HG02642 (cell line): ENCODE results near the gene MAEA.
A peak's percentile ranks its signal among the peaks of the same experiment; 100 is the strongest.

ENCODE experiments used
- ATAC-seq: cut with Tn5 transposase; IDR thresholded peaks from one replicate; pipeline ENCODE4 v1.9.1; 2021; ENCODE audit warnings: mild to moderate bottlenecking; ENCODE audit not compliant: unreplicated experiment, poor library complexity

The MAEA gene

GRCh38 chr4:1289207-1290164, at the start of gene MAEA:
TSS of gene MAEA (plus strand) at chr4:1289891. CDS start at chr4:1289914, 23 bp downstream.
- peak; percentile 94 for ATAC-seq

GRCh38 chr4:1239950-1240307, 49.8 kb upstream of the MAEA start:
- no peak for ATAC-seq

GRCh38 chr4:1240721-1241465, 48.8 kb upstream of the MAEA start:
- no peak for ATAC-seq

- no peak for ATAC-seq
Measured at GRCh38 chr4:1241466-1241935, 48.2 kb upstream of the MAEA start.

DNA sequence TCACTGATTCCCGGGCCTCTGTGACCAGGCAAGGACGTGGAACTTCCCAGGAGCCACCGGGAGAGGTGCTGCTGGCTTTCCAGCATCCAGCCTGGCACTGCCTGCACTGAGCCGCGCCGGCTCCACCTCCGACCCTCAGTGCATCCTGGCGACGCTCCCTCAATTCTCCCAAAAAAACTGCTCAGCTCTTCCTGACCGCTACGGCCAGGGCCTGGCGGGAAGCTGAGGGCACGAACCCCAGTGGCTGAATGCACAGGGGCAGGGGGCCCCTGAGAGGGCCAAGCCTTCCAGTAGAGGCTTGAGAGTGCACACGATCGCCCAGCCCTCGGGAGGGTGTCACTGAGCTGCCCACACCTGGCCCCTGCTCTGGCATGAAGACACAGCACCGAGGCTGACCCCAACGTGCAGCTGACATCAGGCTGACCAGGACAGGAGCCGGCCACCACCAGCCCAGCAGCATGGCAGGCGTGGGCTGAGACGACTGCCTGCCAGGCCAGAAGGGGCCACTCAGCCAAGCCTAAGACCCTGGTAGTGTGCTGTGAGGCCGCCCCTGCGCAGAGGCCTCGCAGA, 47.7 kb upstream of the MAEA start:
- ATAC-seq, result no peak

- no peak for ATAC-seq
Measured at GRCh38 chr4:1242506-1243450, 46.9 kb upstream of the MAEA start.

GRCh38 chr4:1243451-1244080, 46.1 kb upstream of the MAEA start:
- ATAC-seq, result no peak

- no peak for ATAC-seq
Measured at GRCh38 chr4:1244081-1244977, 45.4 kb upstream of the MAEA start.

- ATAC-seq, result no peak
Measured at GRCh38 chr4:1244978-1245471, 44.7 kb upstream of the MAEA start.

DNA sequence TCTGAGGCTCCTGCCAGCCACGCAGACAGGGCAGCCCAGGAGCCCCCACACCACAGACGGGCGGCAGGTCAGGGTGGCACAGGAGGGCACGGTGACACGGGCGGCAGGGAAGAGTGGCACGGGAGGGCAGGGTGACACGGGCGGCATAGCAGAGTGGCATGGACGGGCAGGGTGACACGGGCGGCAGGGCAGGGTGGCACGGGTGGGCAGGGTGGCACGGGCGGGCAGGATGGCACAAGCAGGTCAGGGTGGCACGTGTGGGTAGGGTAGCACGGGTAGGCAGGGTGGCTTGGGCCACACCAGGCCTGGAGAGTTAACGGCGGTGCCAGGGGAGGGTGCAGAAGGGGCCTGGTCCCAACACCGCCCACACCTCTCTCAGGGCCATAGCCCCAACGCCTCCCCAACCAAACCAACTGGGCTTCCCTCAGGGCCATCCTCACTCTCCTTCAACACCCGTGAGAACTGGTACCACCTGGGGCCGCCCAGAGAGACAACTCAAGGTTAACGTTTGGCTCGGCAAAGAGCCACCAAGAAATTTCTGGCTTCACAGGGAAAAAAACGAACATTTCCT, 44.1 kb upstream of the MAEA start:
- ATAC-seq, result no peak

- no peak for ATAC-seq
Measured at GRCh38 chr4:1246111-1246881, 43.4 kb upstream of the MAEA start.

DNA sequence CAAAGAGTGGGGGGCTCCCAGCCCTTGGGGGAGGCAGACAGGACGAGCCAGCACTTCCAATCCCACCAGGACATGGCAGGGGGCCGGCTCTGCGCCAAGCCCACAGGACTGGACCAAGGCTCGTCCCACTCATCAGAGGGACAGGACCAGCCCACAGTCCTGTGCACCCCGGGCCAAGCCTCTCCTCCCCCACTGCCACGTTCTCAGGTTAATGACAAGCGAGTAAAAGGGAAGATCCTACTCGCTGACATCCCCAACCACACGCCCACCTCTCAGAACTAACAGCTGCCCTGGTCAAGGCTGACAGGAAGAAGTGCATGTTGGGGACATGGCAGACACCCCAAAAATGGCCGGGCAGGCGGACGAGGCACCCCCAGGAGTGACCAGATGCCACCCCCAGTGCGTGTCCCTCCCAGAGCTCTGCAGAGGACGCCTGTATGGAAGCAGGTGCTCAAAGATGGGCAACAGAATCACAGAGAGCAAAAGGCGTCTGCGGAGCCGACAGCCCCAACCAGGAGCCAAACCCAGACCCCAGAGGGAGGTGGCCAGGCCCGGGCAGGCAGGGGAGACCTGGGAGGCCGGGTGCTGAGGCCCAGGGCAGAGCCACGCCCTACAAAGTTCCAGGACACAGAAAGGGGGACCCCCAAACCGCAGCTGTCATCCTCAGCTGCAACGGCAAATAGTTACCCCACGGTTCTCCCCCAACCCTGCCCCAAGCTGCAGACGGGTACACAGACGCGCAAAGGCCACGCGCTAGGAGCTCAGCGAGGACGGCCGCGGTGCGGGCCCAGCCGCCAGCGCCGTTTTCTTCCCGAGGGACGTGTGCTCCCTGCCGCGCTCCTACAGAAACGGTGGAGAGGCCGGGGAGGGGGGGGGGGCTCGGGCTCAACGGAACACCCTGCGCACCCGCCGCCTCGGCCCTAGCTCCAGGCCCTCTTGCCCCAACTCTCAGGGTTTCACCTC, 42.5 kb upstream of the MAEA start:
- ATAC-seq, result no peak

- peak; percentile 19 for ATAC-seq
Measured at GRCh38 chr4:1247864-1248244, 41.8 kb upstream of the MAEA start.

GRCh38 chr4:1248245-1249147, 41.2 kb upstream of the MAEA start, which contains the start of gene CTBP1:
TSS of gene CTBP1 (minus strand) at chr4:1249130. CDS start at chr4:1241331, 7,799 bp downstream.
- peak; percentile 51 for ATAC-seq

GRCh38 chr4:1249148-1249730, 40.5 kb upstream of the MAEA start:
- ATAC-seq, result peak; percentile 65
